Spleen (tissue), 7 donors: ENCODE data around the gene KCNMB2.

Source experiments
- CTCF ChIP-seq, 11 experiments: fragments of 200-600 bp in 7 of 11; fragments of 450-650 bp in 4 of 11; sonication (generic) in 4 of 11; IDR thresholded peaks in 8 of 11; conservative IDR thresholded peaks in 3 of 11; 1 replicate in 7 of 11; 2 replicates in 4 of 11; pipeline versions ENCODE4 v1.4.0 to v1.8.0; 2016 to 2021; ENCODE audit warnings: antibody characterized with exemption in 11 of 11, inconsistent platforms in 4 of 11, mild to moderate bottlenecking in 1 of 11
- POLR2A ChIP-seq, 3 donors: fragments of 450-650 bp; IDR thresholded peaks; one replicate each; pipeline ENCODE4 v1.5.1; 2017; ENCODE audit warnings: antibody characterized with exemption in 3 of 3, mild to moderate bottlenecking in 1 of 3
- donor health status: DM: no; HTN: no; CAD: no; lungs with moderate emphysema.
- donor health status: DM: no; HTN: no; CAD: no.
- donor health status: DM: no; HTN: no; CAD: no.

- TF ChIP-seq POLR2A (IDR thresholded peaks at IDR 0.05) (no peak), CTCF (IDR thresholded peaks at IDR 0.05 in 8 of 11, conservative IDR thresholded peaks at IDR 0.05 in 3 of 11) (no peak)
Measured at GRCh38 chr3:178847190-178847589, 311.0 kb downstream of the KCNMB2 start.
